HG03442 (cell line): ENCODE data around the gene GMPR.

Source experiments
- ATAC-seq: cut with Tn5 transposase; IDR thresholded peaks from one replicate; pipeline ENCODE4 v1.9.1; 2021; ENCODE audit warnings: mild to moderate bottlenecking, moderate library complexity; ENCODE audit not compliant: unreplicated experiment

The GMPR gene

DNA sequence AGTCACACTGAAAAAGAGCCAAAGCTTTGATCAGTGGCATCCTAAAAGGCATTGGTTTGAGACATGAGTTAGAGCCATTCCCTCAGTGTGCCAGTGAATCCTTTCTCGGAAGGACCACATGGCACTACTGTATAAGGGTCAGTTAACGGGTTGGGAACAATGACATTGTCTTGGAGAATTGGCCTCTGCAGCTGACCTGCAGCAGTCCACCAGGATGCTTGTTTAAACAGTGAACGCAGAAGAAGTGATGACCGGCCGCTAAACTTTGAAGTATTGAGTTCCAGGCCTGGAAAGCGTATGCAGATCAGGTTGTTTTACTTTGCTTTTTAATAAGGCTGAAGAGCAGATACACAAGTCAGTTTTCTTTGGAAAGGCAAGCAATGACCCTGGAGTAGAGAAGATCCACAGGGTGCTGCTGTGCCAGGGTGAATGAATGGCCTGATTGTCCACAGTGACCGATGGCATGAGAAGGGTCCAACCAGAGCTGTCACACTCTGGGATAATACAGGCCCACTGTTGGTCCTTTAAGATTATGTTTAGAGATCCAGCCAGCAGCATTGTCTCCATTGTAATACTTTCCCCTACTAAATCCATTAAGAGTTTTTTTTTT is 57.8 kb downstream of the GMPR start:
- ATAC-seq, result no peak

DNA sequence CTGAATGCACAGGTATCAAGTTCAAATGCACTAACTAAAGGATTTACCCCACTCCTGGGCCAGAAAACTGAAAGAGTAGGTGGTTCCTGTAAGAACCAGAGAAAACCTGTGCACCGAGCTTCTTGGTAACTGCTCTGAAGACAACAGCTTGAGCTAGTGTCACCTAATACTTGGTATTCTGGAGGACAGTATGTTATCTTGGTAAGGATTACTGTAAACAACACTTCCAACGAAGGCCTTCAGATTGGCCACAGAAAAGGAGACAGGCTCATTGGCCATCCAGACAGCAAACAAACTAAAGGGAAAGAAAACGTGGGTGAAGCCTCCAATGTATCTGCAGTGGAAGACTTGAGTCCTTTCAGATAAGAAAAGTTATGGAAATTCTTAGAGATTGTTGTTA is 61.5 kb downstream of the GMPR start:
- no peak for ATAC-seq

DNA sequence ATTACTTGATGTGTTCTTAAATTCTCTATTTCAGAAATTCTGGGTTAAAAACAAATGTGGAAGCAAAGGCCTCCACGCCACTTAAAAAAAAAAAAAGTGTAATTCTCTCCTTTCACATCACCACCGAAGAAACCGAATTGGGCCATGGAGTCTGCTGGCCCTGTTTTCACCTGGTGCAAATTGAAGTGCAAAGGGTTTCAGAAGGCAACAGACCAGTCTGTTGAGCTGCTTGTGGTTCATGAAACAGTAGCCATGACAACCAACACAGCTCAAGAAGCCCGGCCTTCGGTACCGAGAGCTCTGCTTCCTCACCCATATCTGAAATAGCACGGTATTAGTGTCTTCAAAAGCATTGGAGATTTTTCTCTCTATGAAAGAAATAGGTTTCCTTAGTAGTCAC is 63.1 kb downstream of the GMPR start:
- peak; percentile 72 for ATAC-seq

DNA sequence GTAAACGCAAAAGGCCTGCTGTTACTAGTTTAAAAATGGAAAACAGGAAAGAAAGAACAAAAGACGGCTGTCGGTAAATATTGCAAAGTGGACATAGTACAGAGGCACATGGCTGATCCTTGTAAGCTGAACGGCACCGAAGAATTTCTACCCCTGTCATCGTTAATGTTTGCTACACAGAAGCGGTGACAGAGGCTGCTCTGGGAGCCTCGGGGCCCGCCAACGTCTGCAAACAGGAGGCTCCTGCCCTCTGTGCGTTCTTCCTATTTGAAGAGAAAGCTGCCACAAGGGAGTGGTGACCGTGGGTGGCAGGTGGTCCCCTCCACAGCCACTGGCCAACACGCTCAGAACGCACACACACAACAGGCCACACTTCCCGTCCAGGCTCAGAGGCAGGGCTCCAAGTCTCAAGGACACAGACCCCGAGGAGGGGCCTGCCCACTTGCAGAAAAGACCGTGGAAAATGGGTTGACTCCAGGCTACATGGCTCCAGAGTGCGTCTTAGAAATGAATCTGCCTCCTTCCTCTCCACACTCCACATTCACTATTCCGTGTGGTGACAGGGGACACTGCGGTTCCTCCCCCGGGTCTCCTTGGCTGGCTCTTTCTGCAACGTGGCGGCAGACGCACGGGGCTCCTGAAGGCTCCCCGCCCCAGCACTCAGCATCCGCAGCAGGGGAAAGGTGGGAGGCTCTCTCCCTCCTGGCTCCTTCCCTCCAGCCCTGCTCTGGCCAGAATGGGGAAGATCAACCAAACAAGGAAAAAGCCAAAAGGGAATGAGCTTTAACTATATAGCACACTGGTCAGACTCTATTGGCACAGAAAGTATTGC is 64.5 kb downstream of the GMPR start:
- no peak for ATAC-seq

DNA sequence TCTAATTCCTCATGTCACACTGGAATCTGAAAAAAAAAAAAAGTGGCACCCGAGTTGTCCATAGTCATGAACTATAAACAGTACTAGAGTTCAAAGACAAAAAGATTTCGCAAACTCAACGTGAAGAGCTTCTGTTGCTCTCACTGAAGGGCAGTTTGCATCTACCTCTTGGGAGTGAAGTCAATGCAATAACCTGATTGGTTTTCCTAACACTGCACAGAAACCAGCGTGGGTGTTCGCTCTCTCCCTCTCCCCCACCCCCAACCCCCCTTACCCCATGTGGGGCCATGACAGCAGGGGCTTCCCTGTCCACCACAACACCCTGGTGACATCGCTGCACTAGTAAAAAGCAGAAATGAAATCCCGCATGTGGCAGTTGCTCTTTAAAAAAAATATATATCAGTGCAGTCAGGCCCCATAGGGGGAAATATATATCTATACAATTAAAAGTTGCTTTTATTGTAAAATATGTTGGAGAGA is 66.9 kb downstream of the GMPR start:
- peak; percentile 81 for ATAC-seq

DNA sequence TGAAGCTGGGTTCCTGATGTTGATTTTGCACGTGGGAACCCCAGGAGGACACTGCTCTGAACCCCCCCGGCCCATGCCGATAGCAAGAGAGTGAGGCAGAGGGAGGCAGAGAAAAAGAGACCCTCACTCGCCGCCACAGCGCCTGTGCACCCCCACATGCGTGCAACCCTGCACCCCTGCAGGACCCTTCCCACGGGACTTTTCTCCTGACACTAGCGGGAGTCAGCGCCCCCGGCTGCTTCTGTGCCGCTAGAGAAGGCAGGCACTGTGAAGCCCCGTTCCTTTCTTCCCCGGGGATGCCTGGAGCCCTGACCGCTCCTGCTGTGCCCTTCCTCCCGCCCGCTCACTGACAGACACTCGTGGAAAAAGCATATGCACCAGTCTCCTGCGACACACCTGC is 67.4 kb downstream of the GMPR start:
- peak; percentile 21 for ATAC-seq

DNA sequence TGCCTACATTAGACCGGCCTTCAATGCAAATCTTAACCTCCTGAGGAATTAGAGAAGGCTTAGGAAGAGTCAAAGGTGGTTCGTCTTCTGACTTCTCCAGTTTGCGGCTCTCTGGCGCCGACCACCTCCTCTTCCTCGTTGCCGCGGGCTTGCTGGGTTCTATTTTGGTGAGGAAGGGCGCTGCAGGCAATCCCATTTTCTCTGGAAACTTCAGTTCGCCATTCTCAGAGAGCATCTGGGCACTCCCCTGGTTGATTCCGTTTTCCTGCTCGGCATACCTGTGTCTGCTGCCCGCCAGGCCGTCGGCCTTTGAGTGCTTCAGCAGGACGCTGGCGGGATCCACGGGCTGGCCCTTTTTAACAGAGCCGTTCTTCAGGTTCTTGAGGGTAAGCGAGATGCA is 67.9 kb downstream of the GMPR start:
- no peak for ATAC-seq

DNA sequence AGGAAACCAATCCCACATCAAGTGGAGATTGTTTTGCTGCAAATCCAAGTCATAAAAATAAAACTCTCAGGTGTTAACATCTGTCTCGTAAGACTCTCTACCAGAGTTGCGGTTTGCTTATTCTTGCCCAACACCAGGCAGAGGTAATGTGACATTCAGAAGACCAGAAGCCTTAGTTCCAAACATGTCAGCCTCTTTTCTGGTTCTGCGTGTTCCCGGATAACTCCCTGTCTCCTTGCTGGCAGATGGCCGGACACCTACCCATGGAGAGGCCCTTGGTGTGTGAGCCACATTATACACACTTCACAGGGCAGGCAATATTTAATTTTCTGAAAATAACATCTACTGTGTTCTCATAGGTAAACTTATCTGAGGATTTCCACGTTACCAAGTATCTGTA is 73.4 kb downstream of the GMPR start:
- no peak for ATAC-seq

DNA sequence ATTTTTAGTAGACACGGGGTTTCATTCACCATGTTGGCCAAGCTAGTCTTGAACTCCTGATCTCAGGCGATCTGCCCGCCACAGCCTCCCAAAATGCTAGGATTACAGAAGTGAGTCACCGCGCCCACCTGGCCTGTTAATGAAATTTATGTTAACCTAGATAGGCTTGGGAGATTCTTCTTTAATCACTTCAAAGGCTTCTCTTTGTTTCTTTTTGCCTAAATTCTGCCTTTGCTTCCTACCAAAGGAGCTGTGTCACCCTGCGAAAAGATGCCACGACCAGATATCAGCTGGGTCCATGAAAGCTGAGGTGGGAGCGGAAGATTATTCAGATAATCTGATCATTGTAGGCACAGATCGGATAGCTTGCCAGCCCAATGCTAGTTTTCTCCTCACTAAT is 75.3 kb downstream of the GMPR start:
- ATAC-seq, result no peak

DNA sequence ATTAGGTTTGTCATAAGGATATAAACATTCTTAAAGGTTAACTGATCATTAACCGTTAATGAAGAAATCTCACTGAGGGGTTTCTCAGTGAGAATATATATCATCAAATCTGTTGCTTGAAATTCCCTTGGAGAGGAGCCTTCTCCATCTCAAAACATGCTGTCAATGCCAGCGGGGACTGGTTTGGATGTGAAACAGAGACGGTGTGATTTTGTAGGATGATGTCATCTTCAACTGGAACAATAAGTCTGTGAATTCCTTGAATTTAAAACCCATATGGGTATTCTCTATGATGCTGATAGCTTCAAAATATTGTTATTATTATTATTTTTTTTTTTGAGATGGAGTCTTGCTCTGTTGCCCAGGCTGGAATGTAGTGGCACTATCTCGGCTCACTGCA is 75.9 kb downstream of the GMPR start:
- ATAC-seq, result no peak

DNA sequence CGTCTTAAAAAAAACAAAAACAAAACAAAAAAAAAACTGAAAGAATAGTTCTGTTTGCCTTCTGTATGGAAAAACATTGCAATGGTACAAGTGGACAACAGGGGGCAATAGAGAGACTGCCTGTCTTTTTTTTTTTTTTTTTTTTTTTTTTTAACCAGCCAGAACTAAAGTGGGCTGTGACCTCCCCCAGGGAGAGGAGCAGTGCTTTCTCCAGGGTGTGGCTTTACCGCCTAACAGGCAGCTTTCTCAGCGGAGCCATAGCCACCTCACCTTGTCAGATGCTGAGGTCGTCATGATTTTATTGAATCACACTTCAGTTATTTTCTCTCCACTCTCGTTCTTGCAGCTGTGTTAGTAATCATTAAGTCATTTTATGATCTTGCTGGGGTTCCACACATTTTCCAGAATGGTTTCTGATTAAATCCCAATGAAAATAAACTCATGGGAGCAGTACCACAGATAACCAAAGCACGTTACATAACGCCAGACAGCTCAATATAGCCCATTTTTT is 78.4 kb downstream of the GMPR start:
- no peak for ATAC-seq

DNA sequence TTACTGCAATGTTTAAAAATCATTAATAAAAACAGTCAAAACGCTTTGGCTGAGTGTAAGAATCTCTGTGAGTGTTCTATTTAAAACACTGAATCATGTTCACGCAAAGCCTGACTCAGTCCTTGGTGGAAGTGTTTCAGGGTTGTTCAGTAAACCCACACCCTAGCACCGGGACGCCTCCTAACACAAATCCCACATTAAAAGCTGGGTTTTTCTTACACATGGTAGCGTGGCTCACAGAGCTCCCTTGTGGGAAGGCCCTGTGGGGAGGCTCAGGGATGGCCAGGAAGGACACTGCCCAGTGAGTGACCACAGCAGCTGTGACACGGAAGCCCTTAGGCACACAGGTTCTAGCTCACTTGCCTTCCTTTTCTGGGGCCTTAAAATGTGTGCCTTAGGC is 80.2 kb downstream of the GMPR start:
- ATAC-seq, result no peak

DNA sequence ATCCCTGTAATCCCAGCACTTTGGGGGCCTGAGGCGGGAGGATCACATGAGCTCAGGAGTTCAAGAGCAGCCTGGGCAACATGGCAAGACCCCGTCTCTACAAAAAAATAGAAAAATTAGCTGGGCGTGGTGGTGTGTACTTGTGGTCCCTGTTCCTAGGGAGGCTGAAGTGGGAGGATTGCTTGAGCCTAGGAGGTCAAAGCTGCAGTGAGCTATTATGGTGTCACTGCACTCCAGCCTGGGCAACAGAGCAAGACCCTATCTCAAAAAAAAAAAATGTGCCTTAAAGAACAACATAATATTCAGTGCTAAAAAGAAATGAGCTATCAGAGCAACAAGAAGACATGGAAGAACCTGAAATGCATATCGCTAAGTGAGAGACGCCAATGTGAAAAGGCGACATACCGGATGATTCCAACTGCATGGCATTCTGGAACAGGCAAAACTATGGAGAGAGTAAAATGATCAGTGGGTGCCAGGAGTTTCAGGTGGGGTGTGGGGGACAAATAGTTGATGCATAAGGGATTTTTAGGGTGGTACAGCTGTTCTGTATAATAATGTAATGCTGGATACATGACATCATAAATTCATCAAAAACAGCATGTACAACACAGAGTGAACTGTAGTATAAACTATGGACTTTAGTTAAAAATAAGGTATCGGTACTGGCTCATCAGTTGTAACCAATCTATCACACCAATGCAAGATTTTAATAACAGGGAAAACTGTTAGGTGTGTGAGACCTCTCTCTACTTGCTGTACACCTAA is 80.8 kb downstream of the GMPR start:
- ATAC-seq, result no peak

DNA sequence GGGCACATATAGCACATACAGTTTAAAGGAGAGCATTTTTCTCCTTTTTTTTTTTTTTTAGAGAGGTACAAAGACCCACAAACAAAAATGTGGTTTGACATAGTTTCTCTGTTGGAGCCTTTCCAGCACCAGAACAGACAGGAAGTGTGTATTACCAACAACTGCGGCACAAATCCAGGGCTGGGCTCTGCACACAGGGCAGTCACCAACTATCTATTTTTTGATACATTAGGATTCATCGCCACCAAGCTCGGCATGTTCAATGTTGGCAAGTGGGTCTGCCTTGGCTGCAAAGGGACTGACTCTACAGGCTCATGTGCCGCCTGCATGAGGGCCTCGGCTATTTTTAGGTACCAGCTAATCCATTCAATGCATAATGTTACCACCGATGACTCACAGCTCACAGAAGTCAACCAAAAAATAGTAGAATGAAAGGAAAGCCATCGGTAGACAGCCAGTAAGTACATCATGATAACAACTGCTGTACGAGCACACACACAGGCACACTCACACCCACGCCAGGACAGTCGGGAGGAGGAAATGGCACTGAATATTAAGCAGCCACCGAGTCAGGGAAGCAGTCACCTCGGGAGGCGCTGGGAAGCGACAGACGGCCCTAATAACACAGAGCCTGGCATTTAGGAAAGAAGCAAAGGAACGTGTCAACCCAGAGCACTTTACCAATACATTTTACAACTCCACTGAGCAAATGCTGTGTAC is 81.6 kb downstream of the GMPR start:
- ATAC-seq, result peak; percentile 72

DNA sequence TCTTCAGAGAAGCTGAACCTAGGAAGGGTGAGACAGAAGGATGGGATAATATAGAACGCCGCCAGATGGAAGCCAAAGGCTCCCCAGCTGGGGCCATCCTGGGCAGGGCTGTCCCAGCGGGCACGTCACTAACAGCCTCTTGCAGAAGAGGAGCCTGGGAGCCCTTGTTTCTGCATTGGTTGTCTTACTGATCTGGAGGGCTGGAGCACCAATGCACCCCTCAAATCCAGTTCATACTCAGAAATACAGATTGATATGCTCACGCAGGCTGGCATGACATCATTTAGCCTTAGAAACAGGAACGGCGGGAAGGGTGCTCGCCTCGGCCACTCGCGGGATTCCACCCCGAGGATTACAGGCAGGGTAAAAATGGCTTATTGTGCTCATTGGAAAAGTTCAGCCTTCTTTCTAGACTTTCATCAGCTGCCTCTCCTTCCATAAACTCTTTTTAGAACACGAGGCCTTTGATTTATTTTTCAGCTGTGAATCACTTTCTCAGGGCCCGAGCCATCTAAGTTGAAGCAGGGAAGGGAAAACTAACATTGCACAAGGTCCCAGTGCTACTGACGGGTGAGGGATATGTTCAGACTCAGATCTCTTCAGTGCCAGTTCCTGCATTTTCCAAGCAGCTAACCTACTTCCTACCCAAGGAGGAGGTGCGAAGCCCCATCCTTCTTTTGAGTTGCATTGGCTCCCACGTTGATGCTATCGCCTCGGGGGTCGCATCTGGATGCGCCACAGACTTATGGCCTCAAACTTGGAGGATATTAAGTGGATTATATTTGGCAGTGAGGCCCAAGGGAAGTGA is 82.3 kb downstream of the GMPR start:
- no peak for ATAC-seq

DNA sequence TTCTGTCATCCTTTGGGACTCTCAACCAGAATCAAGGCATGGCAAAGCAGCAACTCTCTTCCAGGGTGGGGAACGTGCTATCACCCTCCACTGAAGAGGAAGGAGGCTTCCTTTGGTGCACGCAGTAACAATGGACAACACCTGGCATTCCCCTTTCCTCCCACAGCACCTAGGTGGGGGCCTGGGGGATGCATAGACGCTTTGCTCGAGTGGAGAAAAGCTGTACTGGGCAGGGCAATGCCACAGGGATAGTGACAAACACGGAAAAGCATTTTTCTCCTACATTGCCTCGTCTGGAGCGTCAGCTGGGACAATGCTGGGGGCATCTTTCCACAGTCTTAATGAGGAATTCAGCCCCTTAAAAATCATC is 82.9 kb downstream of the GMPR start:
- no peak for ATAC-seq

DNA sequence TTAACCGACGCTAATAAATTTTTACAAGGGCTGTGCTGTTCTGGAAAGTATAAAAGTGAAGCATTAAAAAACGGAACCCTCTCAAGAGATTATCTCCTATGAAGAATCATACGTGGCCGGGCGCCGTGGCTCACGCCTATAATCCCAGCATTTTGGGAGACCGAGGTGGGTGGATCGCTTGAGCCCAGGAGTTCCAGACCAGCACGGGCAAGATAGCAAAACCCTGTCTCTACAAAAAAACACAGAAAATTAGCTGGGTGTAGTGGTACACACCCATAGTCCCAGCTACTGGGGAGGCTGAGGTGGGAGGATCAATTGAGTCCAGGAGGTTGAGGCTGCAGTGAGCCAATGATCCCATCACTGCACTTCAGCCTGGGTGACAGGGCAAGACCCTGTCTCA is 83.4 kb downstream of the GMPR start:
- no peak for ATAC-seq

DNA sequence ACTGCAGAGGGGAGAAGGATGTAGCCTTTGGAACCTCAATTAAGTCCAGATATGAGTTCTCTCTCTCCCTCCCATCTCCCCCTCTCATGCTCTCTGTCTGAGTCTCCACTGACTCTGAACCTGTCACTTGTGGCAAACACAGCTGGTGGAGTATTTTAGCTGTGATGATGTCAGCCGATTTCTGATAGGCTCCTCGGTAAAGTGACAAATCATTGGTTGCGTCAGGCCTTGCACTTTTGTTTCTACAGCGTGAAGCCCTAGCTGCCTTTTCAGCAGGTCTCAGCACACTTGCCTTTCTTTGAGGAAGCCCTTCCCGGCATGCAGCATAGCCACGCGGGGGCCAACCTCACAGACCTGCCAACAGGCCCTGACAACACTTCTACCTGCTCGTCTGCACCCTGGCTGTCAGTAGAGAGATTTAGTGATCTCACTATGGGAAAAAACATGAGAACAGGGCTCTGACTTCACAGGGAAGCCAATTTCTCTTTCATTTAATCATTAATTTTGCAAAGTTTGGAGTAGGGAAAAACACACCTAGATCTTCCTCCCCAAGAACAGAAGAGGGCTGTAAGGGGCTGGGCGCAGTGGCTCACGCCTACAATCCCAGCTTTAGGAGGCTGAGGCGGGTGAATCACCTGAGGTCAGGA is 84.4 kb downstream of the GMPR start:
- ATAC-seq, result peak; percentile 77

DNA sequence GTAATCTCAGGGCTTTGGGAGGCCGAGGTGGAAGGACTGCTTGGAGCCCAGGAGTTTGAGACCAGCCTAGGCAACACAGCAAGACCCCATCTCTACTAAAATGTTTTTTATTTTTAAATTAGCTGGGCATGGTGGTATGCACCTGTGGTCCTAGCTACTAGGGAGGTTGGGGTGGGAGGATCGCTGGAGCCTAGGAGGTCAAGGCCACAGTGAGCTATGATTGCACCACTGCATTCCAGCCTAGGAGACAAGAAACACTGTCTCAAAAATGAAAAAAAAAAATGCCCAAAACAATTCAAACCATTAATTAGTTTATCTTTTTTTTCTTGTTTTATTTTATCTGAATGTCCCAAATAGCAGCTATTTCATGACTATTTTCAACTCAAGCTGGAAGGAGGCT is 85.8 kb downstream of the GMPR start:
- no peak for ATAC-seq
